Testis (tissue), 2 donors: Measurements from ENCODE around the gene NPAS3.

Source experiments
- CTCF ChIP-seq, 3 experiments: fragments of 450-650 bp in 2 of 3; fragments of 200-600 bp in 1 of 3; sonication (generic) in 1 of 3; IDR thresholded peaks; one replicate each; pipeline ENCODE4 v1.5.1; 2016 to 2019; ENCODE audit warnings: antibody characterized with exemption in 3 of 3, mild to moderate bottlenecking in 2 of 3, moderate library complexity in 1 of 3
- POLR2A ChIP-seq: fragments of 450-650 bp; IDR thresholded peaks from one replicate; pipeline ENCODE4 v1.6.1; 2017; ENCODE audit warnings: antibody characterized with exemption, mild to moderate bottlenecking, moderate library complexity

DNA sequence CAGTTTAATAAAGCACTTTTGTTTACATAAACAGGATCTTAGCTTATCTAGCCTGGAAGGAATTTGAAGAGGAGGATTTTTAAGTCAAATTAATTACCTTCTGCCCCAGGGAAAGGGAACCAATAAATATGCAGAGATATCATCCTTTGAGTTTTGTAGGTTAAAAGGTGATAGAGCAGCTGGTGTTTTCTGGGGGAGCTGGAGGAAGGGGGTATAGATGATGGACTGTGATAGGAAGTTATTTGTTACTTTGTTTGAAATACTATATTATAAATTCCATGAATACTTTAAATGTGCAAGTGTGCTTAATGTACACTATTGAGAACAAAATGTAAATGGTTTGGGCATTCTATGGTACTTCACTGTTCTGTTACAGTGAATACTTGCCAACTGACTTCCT lies 55.2 kb downstream of the NPAS3 start:
- no peak for TF ChIP-seq CTCF (IDR thresholded peaks at IDR 0.05)
- TF ChIP-seq POLR2A, result no peak
